ENCODE results near the gene CD2AP. TPM values are rescaled to one million over a fixed set of nuclear protein-coding genes. Genes with fewer than 3 reads are reported as not detected.
"Not testable (repeated sequence)": the region's sequence is repeated elsewhere in the genome, so short reads cannot be mapped to it uniquely, and the experiment has no call there.

Gene CD2AP
- total RNA-seq, 1 experiment from 2014 or later: 42.7 TPM

DNA sequence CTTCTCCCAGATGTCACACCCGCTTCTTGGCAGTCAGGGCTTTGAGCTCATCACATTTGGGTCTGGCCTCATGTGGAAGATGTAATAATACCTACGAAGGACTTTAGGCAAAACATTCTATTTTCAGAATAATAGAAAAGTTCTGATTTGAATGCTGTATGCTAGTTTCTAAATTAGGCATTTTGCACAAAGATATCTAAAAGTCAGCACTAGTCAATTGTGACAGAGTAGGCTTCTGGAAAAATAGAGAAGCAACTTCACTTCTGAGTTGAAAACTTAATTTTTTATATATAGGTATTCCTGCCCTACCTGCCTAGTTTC lies 38.3 kb upstream of the CD2AP start:
- peak overlapping the region; percentile 62 for H3K27ac ChIP-seq (ENCODE audit: low read length)
- H3K9ac ChIP-seq (ENCODE audit: low read length): no peak overlapping the region; the same call in 1 of the 2 replicates
- peaks cover 9% of the 10 kb centered on the region; the same call in 1 of the 2 replicates for H4K20me1 ChIP-seq (ENCODE audit: insufficient read depth, low read depth, low read length)
- no peaks in the 10 kb centered on the region for H3K79me2 ChIP-seq (ENCODE audit: low read length)
- DNase-seq: peak; percentile 86
- H3K9me3 ChIP-seq (ENCODE audit: low read length): no peaks in the 10 kb centered on the region
- H3K4me3 ChIP-seq (ENCODE audit: low read length): peak overlapping the region; percentile 60
- no peaks in the 10 kb centered on the region for H3K9me2 ChIP-seq (replicated peaks; ENCODE audit: insufficient read depth, low read length)
- H3K27me3 ChIP-seq (ENCODE audit: low read length): peaks cover 3% of the 10 kb centered on the region; the same call in 1 of the 2 replicates
- peak overlapping the region; percentile 72 for H3K4me2 ChIP-seq (ENCODE audit: low read depth, low read length, poor library complexity, severe bottlenecking)
- H2AFZ ChIP-seq (ENCODE audit: low read length): no peak overlapping the region
- peaks cover 47% of the 10 kb centered on the region for H3K4me1 ChIP-seq (ENCODE audit: low read length)
- no peaks in the 10 kb centered on the region for H3K36me3 ChIP-seq (ENCODE audit: insufficient read depth, low read length)

DNA sequence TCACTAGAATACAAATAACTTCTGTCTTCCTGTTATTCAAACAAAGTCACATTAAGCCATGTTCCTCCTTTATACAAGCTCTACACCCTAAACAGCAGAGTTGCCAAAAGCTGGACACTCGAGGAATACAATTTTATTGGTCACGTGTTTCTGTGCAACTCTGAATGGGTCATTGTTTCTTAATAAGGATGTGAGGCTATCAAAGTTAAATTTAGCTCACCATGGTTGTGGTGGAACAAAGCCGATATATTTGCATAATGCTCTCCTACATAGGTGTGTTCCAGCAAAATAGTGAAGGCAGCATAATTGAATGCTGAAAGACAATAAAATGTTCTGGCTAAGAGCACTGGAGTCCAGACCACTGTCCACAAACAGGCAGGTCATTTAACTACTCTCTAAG lies 36.9 kb upstream of the CD2AP start:
- no peaks in the 10 kb centered on the region for H3K36me3 ChIP-seq (ENCODE audit: insufficient read depth, low read length)
- no peaks in the 10 kb centered on the region for H3K9me3 ChIP-seq (ENCODE audit: low read length)
- no peak overlapping the region for H3K27ac ChIP-seq (ENCODE audit: low read length)
- no peak overlapping the region for H2AFZ ChIP-seq (ENCODE audit: low read length)
- peak; percentile 84 for DNase-seq
- peaks cover 9% of the 10 kb centered on the region; the same call in 1 of the 2 replicates for H4K20me1 ChIP-seq (ENCODE audit: insufficient read depth, low read depth, low read length)
- peaks cover 47% of the 10 kb centered on the region for H3K4me1 ChIP-seq (ENCODE audit: low read length)
- H3K4me3 ChIP-seq (ENCODE audit: low read length): peak overlapping the region; percentile 2
- H3K4me2 ChIP-seq (ENCODE audit: low read depth, low read length, poor library complexity, severe bottlenecking): peak overlapping the region; percentile 72
- peaks cover 3% of the 10 kb centered on the region; the same call in 1 of the 2 replicates for H3K27me3 ChIP-seq (ENCODE audit: low read length)
- H3K79me2 ChIP-seq (ENCODE audit: low read length): no peaks in the 10 kb centered on the region
- no peaks in the 10 kb centered on the region for H3K9me2 ChIP-seq (replicated peaks; ENCODE audit: insufficient read depth, low read length)
- no peak overlapping the region for H3K9ac ChIP-seq (ENCODE audit: low read length)

DNA sequence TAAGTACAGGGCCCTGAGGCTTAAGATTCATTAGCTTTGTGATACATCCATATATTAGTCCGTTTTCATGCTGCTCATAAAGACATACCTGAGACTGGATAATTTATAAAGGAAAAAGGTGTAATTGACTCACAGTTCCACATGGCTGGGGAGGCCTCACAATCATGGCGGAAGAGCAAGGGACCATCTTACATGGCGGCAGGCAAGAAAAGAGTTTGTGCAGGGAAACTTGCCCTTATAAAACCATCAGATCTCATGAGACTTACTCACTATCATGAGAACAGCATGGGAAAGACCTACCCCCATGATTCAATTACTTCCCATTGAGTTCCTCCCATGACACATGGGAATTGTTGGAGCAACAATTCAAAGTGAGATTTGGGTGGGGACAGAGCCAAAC lies 32.6 kb upstream of the CD2AP start:
- not testable (repeated sequence) for H3K27me3 ChIP-seq (ENCODE audit: low read length); H4K20me1 ChIP-seq (ENCODE audit: insufficient read depth, low read depth, low read length); H3K9me3 ChIP-seq (ENCODE audit: low read length); H3K4me3 ChIP-seq (ENCODE audit: low read length); DNase-seq; H3K36me3 ChIP-seq (ENCODE audit: insufficient read depth, low read length); H3K4me2 ChIP-seq (ENCODE audit: low read depth, low read length, poor library complexity, severe bottlenecking); H3K9ac ChIP-seq (ENCODE audit: low read length); H3K27ac ChIP-seq (ENCODE audit: low read length); H3K79me2 ChIP-seq (ENCODE audit: low read length); H2AFZ ChIP-seq (ENCODE audit: low read length); H3K9me2 ChIP-seq (replicated peaks; ENCODE audit: insufficient read depth, low read length)
- peaks cover 17% of the 10 kb centered on the region for H3K4me1 ChIP-seq (ENCODE audit: low read length)

DNA sequence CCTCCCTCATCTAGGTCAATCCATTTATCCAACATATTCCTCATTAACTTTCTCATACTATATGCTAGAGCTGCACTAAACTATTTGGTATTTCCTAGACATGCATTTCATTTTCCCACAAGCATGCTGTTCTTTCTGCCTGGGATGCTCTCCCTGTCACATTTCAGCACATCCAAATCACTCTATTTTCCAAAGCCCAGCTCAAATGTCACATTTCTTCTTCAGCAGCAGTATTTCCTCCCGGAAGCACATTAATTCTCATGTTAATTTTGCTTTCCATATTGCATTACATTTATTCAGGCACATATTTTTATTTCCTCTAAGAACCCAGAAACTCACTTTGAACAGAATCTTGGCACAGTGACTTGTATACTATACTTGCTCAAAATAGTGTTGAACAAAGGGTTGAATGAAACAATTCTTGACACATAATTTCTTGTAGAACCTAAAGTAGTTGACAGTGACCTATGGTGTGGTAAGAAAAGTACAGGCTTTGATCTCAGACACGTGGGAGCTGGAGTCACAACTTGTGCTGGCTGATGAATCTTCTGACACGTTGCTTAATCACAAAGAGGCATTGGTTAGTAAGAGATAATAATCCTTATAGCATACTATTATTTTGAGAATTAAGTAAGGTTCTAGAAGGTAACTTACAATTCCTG lies 30.8 kb upstream of the CD2AP start:
- Histone ChIP-seq H3K9me2 (replicated peaks; ENCODE audit: insufficient read depth, low read length) (no peaks in the 10 kb centered on the region), H3K9me3 (ENCODE audit: low read length) (no peaks in the 10 kb centered on the region), H3K9ac (ENCODE audit: low read length) (no peak overlapping the region), H3K36me3 (ENCODE audit: insufficient read depth, low read length) (no peaks in the 10 kb centered on the region), H3K27ac (ENCODE audit: low read length) (no peak overlapping the region), H3K4me3 (ENCODE audit: low read length) (no peak overlapping the region), H3K27me3 (ENCODE audit: low read length) (no peaks in the 10 kb centered on the region), H3K4me1 (ENCODE audit: low read length) (no peaks in the 10 kb centered on the region), H3K79me2 (ENCODE audit: low read length) (no peaks in the 10 kb centered on the region), H4K20me1 (ENCODE audit: insufficient read depth, low read depth, low read length) (no peaks in the 10 kb centered on the region), H3K4me2 (ENCODE audit: low read depth, low read length, poor library complexity, severe bottlenecking) (no peak overlapping the region), H2AFZ (ENCODE audit: low read length) (no peak overlapping the region)
- DNase-seq: no peak

DNA sequence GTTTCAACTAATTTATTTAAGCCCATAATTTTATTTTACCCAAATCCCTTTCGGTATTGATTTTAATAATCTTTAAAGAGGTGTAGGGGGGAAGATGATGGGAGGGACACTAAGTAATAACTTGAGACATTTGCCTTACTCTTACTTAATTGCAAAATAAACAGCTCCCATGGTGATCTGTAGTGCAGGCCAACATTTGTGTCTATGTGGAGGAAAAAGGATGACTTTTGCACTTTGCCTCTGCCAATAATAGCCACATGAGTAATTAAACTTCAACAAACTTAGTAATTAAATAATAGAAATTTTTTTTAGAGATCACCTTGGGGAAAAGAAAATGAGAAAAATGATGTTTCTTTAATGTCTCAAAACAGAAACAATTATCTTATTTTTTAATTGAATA lies 29.9 kb upstream of the CD2AP start:
- H3K27ac ChIP-seq (ENCODE audit: low read length): no peak overlapping the region
- H3K4me3 ChIP-seq (ENCODE audit: low read length): no peak overlapping the region
- H3K36me3 ChIP-seq (ENCODE audit: insufficient read depth, low read length): no peaks in the 10 kb centered on the region
- H3K27me3 ChIP-seq (ENCODE audit: low read length): no peaks in the 10 kb centered on the region
- H4K20me1 ChIP-seq (ENCODE audit: insufficient read depth, low read depth, low read length): no peaks in the 10 kb centered on the region
- no peak overlapping the region for H2AFZ ChIP-seq (ENCODE audit: low read length)
- no peaks in the 10 kb centered on the region for H3K9me2 ChIP-seq (replicated peaks; ENCODE audit: insufficient read depth, low read length)
- DNase-seq: no peak
- no peak overlapping the region for H3K9ac ChIP-seq (ENCODE audit: low read length)
- no peaks in the 10 kb centered on the region for H3K4me1 ChIP-seq (ENCODE audit: low read length)
- no peak overlapping the region for H3K4me2 ChIP-seq (ENCODE audit: low read depth, low read length, poor library complexity, severe bottlenecking)
- H3K9me3 ChIP-seq (ENCODE audit: low read length): no peaks in the 10 kb centered on the region
- H3K79me2 ChIP-seq (ENCODE audit: low read length): no peaks in the 10 kb centered on the region

DNA sequence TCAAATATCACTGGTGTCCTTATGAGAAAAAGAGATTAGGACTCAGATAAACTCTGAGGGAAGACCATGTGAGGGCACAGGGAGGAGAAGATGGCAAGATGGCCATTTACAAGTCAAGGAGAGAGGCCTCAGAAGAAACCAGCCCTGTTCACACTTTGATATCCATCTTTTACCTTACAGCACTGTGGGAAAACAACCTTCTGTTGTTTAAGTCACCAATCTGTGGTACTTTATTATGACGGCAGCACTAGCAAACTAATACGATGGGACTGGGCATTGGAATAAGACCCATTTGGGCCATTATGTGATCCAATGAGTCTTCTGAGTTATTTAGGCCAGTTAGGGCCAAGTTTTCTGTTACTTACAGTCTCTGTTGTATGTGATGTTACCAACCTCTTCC lies 26.4 kb upstream of the CD2AP start:
- no peaks in the 10 kb centered on the region for H3K27me3 ChIP-seq (ENCODE audit: low read length)
- no peak overlapping the region for H2AFZ ChIP-seq (ENCODE audit: low read length)
- peaks cover 3% of the 10 kb centered on the region; the same call in 1 of the 2 replicates for H3K4me1 ChIP-seq (ENCODE audit: low read length)
- no peak overlapping the region for H3K27ac ChIP-seq (ENCODE audit: low read length)
- no peak overlapping the region for H3K4me2 ChIP-seq (ENCODE audit: low read depth, low read length, poor library complexity, severe bottlenecking)
- H3K36me3 ChIP-seq (ENCODE audit: insufficient read depth, low read length): no peaks in the 10 kb centered on the region
- no peaks in the 10 kb centered on the region for H3K9me3 ChIP-seq (ENCODE audit: low read length)
- H3K9me2 ChIP-seq (replicated peaks; ENCODE audit: insufficient read depth, low read length): no peaks in the 10 kb centered on the region
- no peak overlapping the region for H3K9ac ChIP-seq (ENCODE audit: low read length)
- H3K4me3 ChIP-seq (ENCODE audit: low read length): no peak overlapping the region
- H4K20me1 ChIP-seq (ENCODE audit: insufficient read depth, low read depth, low read length): no peaks in the 10 kb centered on the region
- no peak for DNase-seq
- no peaks in the 10 kb centered on the region for H3K79me2 ChIP-seq (ENCODE audit: low read length)

DNA sequence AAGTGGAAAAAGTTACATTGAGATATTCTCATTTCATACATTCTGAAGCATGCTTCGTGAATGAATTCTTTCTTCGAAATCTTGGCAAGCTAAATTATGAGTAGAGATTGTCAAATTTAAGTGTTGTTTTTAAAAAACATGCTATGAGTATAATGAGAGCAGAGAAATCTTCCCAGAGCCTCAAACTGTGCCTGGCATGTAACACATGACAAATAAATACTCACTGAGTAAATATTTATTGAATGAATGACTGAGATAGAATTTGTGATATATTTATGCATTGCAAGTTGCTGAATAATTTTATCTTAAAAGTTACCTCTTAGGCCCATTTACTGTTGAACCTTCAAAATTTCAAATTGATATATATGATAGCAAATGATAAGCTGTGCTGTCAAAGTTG lies 24.7 kb upstream of the CD2AP start:
- Histone ChIP-seq H3K9me2 (replicated peaks; ENCODE audit: insufficient read depth, low read length) (no peaks in the 10 kb centered on the region), H3K4me1 (ENCODE audit: low read length) (peaks cover 6% of the 10 kb centered on the region; the same call in 1 of the 2 replicates), H3K27ac (ENCODE audit: low read length) (no peak overlapping the region), H3K9ac (ENCODE audit: low read length) (no peak overlapping the region), H3K36me3 (ENCODE audit: insufficient read depth, low read length) (no peaks in the 10 kb centered on the region), H3K9me3 (ENCODE audit: low read length) (no peaks in the 10 kb centered on the region), H2AFZ (ENCODE audit: low read length) (no peak overlapping the region), H3K27me3 (ENCODE audit: low read length) (no peaks in the 10 kb centered on the region), H3K4me3 (ENCODE audit: low read length) (no peak overlapping the region), H3K79me2 (ENCODE audit: low read length) (no peaks in the 10 kb centered on the region), H4K20me1 (ENCODE audit: insufficient read depth, low read depth, low read length) (no peaks in the 10 kb centered on the region), H3K4me2 (ENCODE audit: low read depth, low read length, poor library complexity, severe bottlenecking) (no peak overlapping the region)
- DNase-seq: no peak

DNA sequence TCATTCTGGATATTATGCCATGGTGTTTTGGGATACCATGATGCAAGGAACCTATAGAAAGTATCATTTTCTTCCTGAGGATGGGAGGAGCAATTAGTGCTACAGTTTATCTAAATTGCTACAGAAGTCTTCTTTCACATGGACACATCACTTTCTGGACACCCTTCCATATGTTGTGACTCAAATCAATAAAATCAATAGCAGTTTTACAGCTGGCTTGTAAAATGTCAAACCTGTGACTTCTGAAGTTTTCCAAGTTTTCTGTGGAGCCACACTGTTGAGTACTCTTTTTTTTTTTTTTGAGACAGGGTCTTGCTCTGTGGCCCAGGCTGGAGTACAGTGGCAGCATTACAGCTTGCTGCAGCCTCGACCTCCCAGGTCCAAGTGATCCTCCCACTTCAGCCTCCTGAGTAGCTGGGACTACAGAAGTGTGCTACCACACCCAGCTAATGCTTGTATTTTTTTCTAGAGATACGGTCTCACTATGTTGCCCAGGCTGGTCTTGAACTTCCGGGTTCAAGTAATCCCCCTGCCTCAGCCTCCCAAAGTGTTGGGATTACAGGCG lies 24.1 kb upstream of the CD2AP start:
- no peak overlapping the region for H3K27ac ChIP-seq (ENCODE audit: low read length)
- no peaks in the 10 kb centered on the region for H3K36me3 ChIP-seq (ENCODE audit: insufficient read depth, low read length)
- no peak overlapping the region for H2AFZ ChIP-seq (ENCODE audit: low read length)
- H3K79me2 ChIP-seq (ENCODE audit: low read length): no peaks in the 10 kb centered on the region
- H3K4me1 ChIP-seq (ENCODE audit: low read length): peaks cover 6% of the 10 kb centered on the region; the same call in 1 of the 2 replicates
- H3K27me3 ChIP-seq (ENCODE audit: low read length): no peaks in the 10 kb centered on the region
- H3K9me3 ChIP-seq (ENCODE audit: low read length): no peaks in the 10 kb centered on the region
- H3K4me2 ChIP-seq (ENCODE audit: low read depth, low read length, poor library complexity, severe bottlenecking): no peak overlapping the region
- no peak overlapping the region for H3K4me3 ChIP-seq (ENCODE audit: low read length)
- DNase-seq: no peak
- H3K9ac ChIP-seq (ENCODE audit: low read length): no peak overlapping the region
- H3K9me2 ChIP-seq (replicated peaks; ENCODE audit: insufficient read depth, low read length): no peaks in the 10 kb centered on the region
- no peaks in the 10 kb centered on the region for H4K20me1 ChIP-seq (ENCODE audit: insufficient read depth, low read depth, low read length)

Data from Karpas-422 (cell line).